AML-193 (cell line): ENCODE measurements around the gene CNR2.
"Not testable (repeated sequence)": the region's sequence is repeated elsewhere in the genome, so short reads cannot be mapped to it uniquely, and the experiment has no call there.

Experiments
- DNase-seq, 2 experiments: peaks; one replicate each; lab custom pipeline; 2025; lab: John Stamatoyannopoulos, UW

CNR2 gene

GRCh38 chr1:23885222-23885621, 27.9 kb downstream of the CNR2 start:
- DNase-seq = no peak

GRCh38 chr1:23882746-23883145, 30.4 kb downstream of the CNR2 start:
- no peak for DNase-seq

- no peak for DNase-seq
Measured at GRCh38 chr1:23879809-23880208, 33.4 kb downstream of the CNR2 start.

GRCh38 chr1:23878668-23879067, 34.5 kb downstream of the CNR2 start:
- no peak for DNase-seq

GRCh38 chr1:23875382-23875781, 37.8 kb downstream of the CNR2 start:
- no peak for DNase-seq

- DNase-seq = no peak
Measured at GRCh38 chr1:23872421-23872820, 40.7 kb downstream of the CNR2 start.

- DNase-seq = no peak
Measured at GRCh38 chr1:23869051-23869450, 44.1 kb downstream of the CNR2 start.

GRCh38 chr1:23868557-23869016, 44.6 kb downstream of the CNR2 start:
- no peak for DNase-seq

- peak; percentile 81 to 82 for DNase-seq
Measured at GRCh38 chr1:23867895-23868556, 45.1 kb downstream of the CNR2 start, which contains the start of gene FUCA1. FUCA1 (minus strand) TSS chr1:23868290; CDS start chr1:23868286, 4 bp downstream.

GRCh38 chr1:23867542-23867894, 45.6 kb downstream of the CNR2 start:
- no peak for DNase-seq

- peak; percentile 64 to 77 for DNase-seq
Measured at GRCh38 chr1:23865543-23865930, 47.6 kb downstream of the CNR2 start.

GRCh38 chr1:23864801-23865542, 48.2 kb downstream of the CNR2 start:
- no peak for DNase-seq

GRCh38 chr1:23862640-23863039, 50.5 kb downstream of the CNR2 start:
- no peak for DNase-seq

- DNase-seq = no peak
Measured at GRCh38 chr1:23854568-23854967, 58.6 kb downstream of the CNR2 start.

GRCh38 chr1:23853124-23853523, 60.0 kb downstream of the CNR2 start:
- not testable (repeated sequence) for DNase-seq

- not testable (repeated sequence) for DNase-seq
Measured at GRCh38 chr1:23851406-23851805, 61.8 kb downstream of the CNR2 start.

GRCh38 chr1:23848673-23849616, 64.2 kb downstream of the CNR2 start:
- no peak for DNase-seq

- DNase-seq = not testable (repeated sequence)
Measured at GRCh38 chr1:23847482-23848095, 65.6 kb downstream of the CNR2 start.

- peak in 1 of 2 experiments; percentile 12 for DNase-seq
Measured at GRCh38 chr1:23845163-23845562, 68.0 kb downstream of the CNR2 start.

- DNase-seq = no peak
Measured at GRCh38 chr1:23843644-23844043, 69.5 kb downstream of the CNR2 start.

GRCh38 chr1:23838401-23838866, 74.7 kb downstream of the CNR2 start:
- DNase-seq = peak; percentile 48 to 59

- DNase-seq = no peak
Measured at GRCh38 chr1:23837908-23838307, 75.3 kb downstream of the CNR2 start.
